Heart left ventricle (tissue), 13 donors: ENCODE results near the gene NRSN1.

Experiments
- CTCF ChIP-seq, 12 donors: fragments of 200-600 bp; sonication (generic) in 4 of 12; IDR thresholded peaks; one replicate each; pipeline versions ENCODE4 v1.5.0 to v1.8.0; 2018 to 2022; ENCODE audit warnings: antibody characterized with exemption in 12 of 12, mild to moderate bottlenecking in 5 of 12
- POLR2A ChIP-seq, 2 donors: fragments of 450-650 bp; IDR thresholded peaks; one replicate each; pipeline ENCODE4 v1.6.1; 2017; ENCODE audit warnings: antibody characterized with exemption in 2 of 2, mild to moderate bottlenecking in 2 of 2, moderate library complexity in 2 of 2
- donor health status: ischemic (EF 13 %, LVEDD 7.1; RV severe dilation, severe dysfunction).
- donor health status: DM: no; HTN: yes; CAD: no.
- donor health status: DM: no; HTN: no; CAD: no.
- donor health status: ischemic (EF 25% LVEDD 6.9; RV normal size, moderate dysfunction).
- donor health status: ischemic (EF 25% LVEDD 5.7; RV mildly dilated, moderate dysfunction).
- donor health status: ischemic (EF 35%, LVEDD 5.7; RV mildly dilated, moderate dysfunction).
- donor health status: nonischemic (EF 11% LVEDD 7.7; RV severe dilation, severe dysfunction).
- donor health status: DM: yes; HTN: yes; CAD: no.
- donor health status: PGD.
- donor health status: ischemic (EF 29% LVEDD 5.4; RV normal size, mild dysfunction).
- donor health status: nonischemic (EF 23%, LVEDD 6.1; RV moderate dilation, normal function).

- no peak for TF ChIP-seq CTCF (IDR thresholded peaks at IDR 0.05)
- TF ChIP-seq POLR2A (IDR thresholded peaks at IDR 0.05), result no peak
Measured at GRCh38 chr6:24093381-24093780, 32.6 kb upstream of the NRSN1 start.
